HCT116 (cell line): ENCODE data around the gene NECTIN3. TPM values are rescaled to one million over a fixed set of nuclear protein-coding genes. Genes with fewer than 3 reads are reported as not detected.

Source experiments
- ATAC-seq: fragments of 200-7000 bp; cut with Tn5 transposase; 2 replicates; pipeline ENCODE4 v1.9.1; 2020; ENCODE audit warnings: mild to moderate bottlenecking, moderate library complexity
- BruUV-seq: library from RNA; stranded (reverse); fragments of 400-500 nt; replicated peaks from 2 replicates; lab custom pipeline; 2021; lab: Mats Ljungman, UMichigan
- CTCF ChIA-PET: fragments of 300-600 bp; sonication (Branson Sonifier 250); formaldehyde crosslinking; loops from one replicate; lab custom pipeline; 2021; ENCODE audit warnings: antibody characterized with exemption; lab: Charles Lee
- POLR2A ChIA-PET: fragments of 300-600, 350-600 bp; sonication (Branson Sonifier 250); formaldehyde crosslinking; loops from one replicate; lab custom pipeline; 2021; ENCODE audit warnings: antibody characterized with exemption; lab: Charles Lee
- RAD21 ChIA-PET, 2 experiments: fragments of 300-600 bp; sonication (Branson Sonifier 250); formaldehyde crosslinking; loops; one replicate each; lab custom pipeline; 2023; ENCODE audit warnings: low total read pairs in 2 of 2; ENCODE audit not compliant: uncharacterized antibody in 2 of 2, unreplicated experiment in 2 of 2, low non-redundant PET in 1 of 2; lab: Charles Lee
- DNase-seq: peaks from one replicate; pipeline ENCODE4 v3.0.0-alpha.2; 2010; ENCODE audit warnings: low read depth, low spot score
- H2AFZ ChIP-seq: fragments of 200-600 bp; shearing (Covaris generic), sonication (generic); 2 replicates; pipeline ENCODE4 v1.6.1; 2017; ENCODE audit warnings: low read depth, mixed run types, mixed read lengths, antibody characterized with exemption, low read length; ENCODE audit not compliant: poor library complexity, severe bottlenecking
- H3K27ac ChIP-seq: 2 replicates; pipeline ENCODE4 v1.5.1; 2012; ENCODE audit warnings: low read depth, low read length
- H3K27me3 ChIP-seq: fragments of 200-600 bp; sonication (generic); 2 replicates; pipeline ENCODE4 v1.6.1; 2016; ENCODE audit warnings: mixed run types, low read length, mixed read lengths; ENCODE audit not compliant: insufficient read depth
- H3K36me3 ChIP-seq, 2 experiments: fragments of 200-500 bp in 1 of 2; fragments of 200-600 bp in 1 of 2; sonication (Bioruptor generic) in 1 of 2; sonication (generic) in 1 of 2; 2 replicates each; pipeline versions ENCODE4 v1.5.1 to v1.6.1; 2014 to 2016; ENCODE audit warnings: low read length in 2 of 2, inconsistent platforms in 1 of 2, mixed read lengths in 1 of 2, mixed run types in 1 of 2; ENCODE audit not compliant: insufficient read depth in 2 of 2, control insufficient read depth in 1 of 2
- H3K4me1 ChIP-seq, 2 experiments: fragments of 200-600 bp in 1 of 2; sonication (generic) in 1 of 2; 2 replicates each; pipeline versions ENCODE4 v1.5.1 to v1.6.1; 2012 to 2017; ENCODE audit warnings: low read length in 2 of 2, inconsistent platforms in 1 of 2, mild to moderate bottlenecking in 1 of 2, mixed read lengths in 1 of 2, mixed run types in 1 of 2, moderate library complexity in 1 of 2; ENCODE audit not compliant: insufficient read depth in 2 of 2, control insufficient read depth in 1 of 2
- H3K4me2 ChIP-seq: fragments of 200-600 bp; sonication (generic); 2 replicates; pipeline ENCODE4 v1.6.1; 2017; ENCODE audit warnings: mixed run types, low read length, mixed read lengths
- H3K4me3 ChIP-seq, 2 experiments: fragments of 200-600 bp in 1 of 2; sonication (generic) in 1 of 2; replicated peaks in 1 of 2; 2 replicates each; pipeline ENCODE4 v1.5.1; 2011 to 2016; ENCODE audit warnings: low read length in 2 of 2, control low read depth in 1 of 2, low read depth in 1 of 2, mild to moderate bottlenecking in 1 of 2, mixed read lengths in 1 of 2, mixed run types in 1 of 2
- H3K79me2 ChIP-seq: fragments of 200-600 bp; sonication (generic); 2 replicates; pipeline ENCODE4 v1.6.1; 2017; ENCODE audit warnings: mild to moderate bottlenecking, mixed run types, low read length, moderate library complexity, mixed read lengths; ENCODE audit not compliant: insufficient read depth
- H3K9ac ChIP-seq: fragments of 200-600 bp; sonication (generic); 2 replicates; pipeline ENCODE4 v1.6.1; 2016; ENCODE audit warnings: low read length, mixed read lengths
- H3K9me2 ChIP-seq: fragments of 200-600 bp; sonication (generic), shearing (Covaris generic); 2 replicates; pipeline ENCODE4 v1.6.1; 2017; ENCODE audit warnings: mixed run types, mild to moderate bottlenecking, moderate library complexity; ENCODE audit not compliant: insufficient read depth
- H3K9me3 ChIP-seq, 2 experiments: fragments of 200-500 bp in 1 of 2; fragments of 200-600 bp in 1 of 2; sonication (Bioruptor generic) in 1 of 2; sonication (generic) in 1 of 2; 2 replicates each; pipeline ENCODE4 v1.6.1; 2014 to 2017; ENCODE audit warnings: low read length in 2 of 2, mixed read lengths in 2 of 2, inconsistent platforms in 1 of 2, low read depth in 1 of 2, mild to moderate bottlenecking in 1 of 2, mixed run types in 1 of 2, moderate library complexity in 1 of 2; ENCODE audit not compliant: control insufficient read depth in 1 of 2, insufficient read depth in 1 of 2
- H4K20me1 ChIP-seq: fragments of 200-600 bp; sonication (generic), shearing (Covaris generic); 2 replicates; pipeline ENCODE4 v1.6.1; 2017; ENCODE audit warnings: mixed run types, mild to moderate bottlenecking, moderate library complexity; ENCODE audit not compliant: insufficient read depth
- ATF3 ChIP-seq: IDR thresholded peaks from 2 replicates; pipeline ENCODE4 v1.6.1; 2012
- CEBPB ChIP-seq: IDR thresholded peaks from 2 replicates; pipeline ENCODE4 v1.6.1; 2012; ENCODE audit warnings: low read depth
- ELF1 ChIP-seq: IDR thresholded peaks from 2 replicates; pipeline ENCODE4 v1.6.1; 2012; ENCODE audit warnings: low read depth, borderline replicate concordance
- JUND ChIP-seq: IDR thresholded peaks from 2 replicates; pipeline ENCODE4 v1.6.1; 2012
- REST ChIP-seq: IDR thresholded peaks from 2 replicates; pipeline ENCODE4 v1.6.1; 2012; ENCODE audit warnings: low read depth
- SIN3A ChIP-seq: IDR thresholded peaks from 2 replicates; pipeline ENCODE4 v1.6.1; 2012; ENCODE audit warnings: low read depth
- TCF7L2 ChIP-seq: IDR thresholded peaks from 2 replicates; pipeline ENCODE4 v1.7.0; 2011; ENCODE audit warnings: borderline replicate concordance, inconsistent platforms; ENCODE audit not compliant: insufficient read depth, insufficient read length; ENCODE audit errors: extremely low read depth
- YY1 ChIP-seq: IDR thresholded peaks from 2 replicates; pipeline ENCODE4 v1.6.1; 2011; ENCODE audit warnings: low read length, low read depth, moderate library complexity, mild to moderate bottlenecking; ENCODE audit not compliant: insufficient replicate concordance; ENCODE audit errors: extremely low read depth
- ZNF274 ChIP-seq: fragments of 200-500 bp; sonication (Bioruptor generic); IDR thresholded peaks from 2 replicates; pipeline ENCODE4 v1.6.1; 2014; ENCODE audit warnings: mild to moderate bottlenecking, low read depth, low read length, inconsistent platforms
- intact Hi-C: fragments of 100-400 bp; cut with micrococcal nuclease; formaldehyde crosslinking; loops from 2 replicates; pipeline ENCODE4 v1.10.0; 2022
- total RNA-seq: library from RNA; stranded (reverse); gene quantifications from one replicate; pipeline ENCODE4 v1.2.1, GENCODE V29; 2021; ENCODE audit not compliant: unreplicated experiment

The NECTIN3 gene
- total RNA-seq, 1 experiment from 2014 or later, result 93.6 TPM

- ChIA-PET CTCF (no interaction called here), RAD21 (no interaction called here), POLR2A (no interaction called here)
- intact Hi-C loops, result no loop called here
- no peaks in the 10 kb centered on the region for H3K9me2 ChIP-seq
- H3K27ac ChIP-seq, result no peak overlapping the region
- H3K36me3 ChIP-seq, result no peaks in the 10 kb centered on the region
- TF ChIP-seq YY1 (no peak), REST (no peak), ZNF274 (no peak), CEBPB (no peak), ELF1 (no peak), TCF7L2 (no peak)
- H3K4me2 ChIP-seq, result no peak overlapping the region
- no peaks in the 10 kb centered on the region for H3K9me3 ChIP-seq
- no peak for DNase-seq
- no peaks in the 10 kb centered on the region for H3K4me1 ChIP-seq
- H3K4me3 ChIP-seq, result no peak overlapping the region
- H3K27me3 ChIP-seq, result no peaks in the 10 kb centered on the region
- no peaks in the 10 kb centered on the region for H4K20me1 ChIP-seq
- no TSS peak for BruUV-seq
- no peak for ATAC-seq
- no peak overlapping the region for H3K9ac ChIP-seq
- H3K79me2 ChIP-seq, result no peaks in the 10 kb centered on the region
- no peak overlapping the region for H2AFZ ChIP-seq
Observed at GRCh38 chr3:111212511-111212910, 140.9 kb downstream of the NECTIN3 start.

- CTCF ChIA-PET, result no interaction called here
- Histone ChIP-seq H4K20me1 (no peaks in the 10 kb centered on the region), H2AFZ (no peak overlapping the region), H3K36me3 (no peaks in the 10 kb centered on the region), H3K9me3 (no peaks in the 10 kb centered on the region), H3K27ac (no peak overlapping the region), H3K4me1 (no peaks in the 10 kb centered on the region), H3K9ac (no peak overlapping the region), H3K4me2 (no peak overlapping the region), H3K27me3 (no peaks in the 10 kb centered on the region), H3K79me2 (no peaks in the 10 kb centered on the region), H3K9me2 (no peaks in the 10 kb centered on the region), H3K4me3 (no peak overlapping the region)
- DNase-seq, result no peak
- intact Hi-C loops, result no loop called here
- RAD21 ChIA-PET, result no interaction called here
- TF ChIP-seq SIN3A (no peak), REST (no peak), JUND (no peak), ATF3 (no peak)
- BruUV-seq, result no TSS peak
- ATAC-seq, result no peak
- POLR2A ChIA-PET, result no interaction called here
Observed at GRCh38 chr3:111215481-111215880, 143.9 kb downstream of the NECTIN3 start.
